Right renal pelvis (tissue), 4 donors: ENCODE data around the gene KIAA1614. TPM values are rescaled to one million over a fixed set of nuclear protein-coding genes. Genes with fewer than 3 reads are reported as not detected.

ENCODE experiments used
- DNase-seq, 4 donors: peaks; one replicate each; pipeline ENCODE4 v3.0.0-alpha.2; 2013; ENCODE audit warnings: low read depth in 4 of 4, low spot score in 3 of 4, missing footprints in 1 of 4
- polyA plus RNA-seq, 4 donors: library from polyadenylated mRNA; unstranded; fragments of 120-200 nt; gene quantifications; one replicate each; pipeline ENCODE4 v1.2.1, GENCODE V29; 2013; ENCODE audit not compliant: insufficient read length in 4 of 4

Gene KIAA1614
- polyA plus RNA-seq, 4 donors: 8.1 to 11.3 (median 8.7) TPM

DNA sequence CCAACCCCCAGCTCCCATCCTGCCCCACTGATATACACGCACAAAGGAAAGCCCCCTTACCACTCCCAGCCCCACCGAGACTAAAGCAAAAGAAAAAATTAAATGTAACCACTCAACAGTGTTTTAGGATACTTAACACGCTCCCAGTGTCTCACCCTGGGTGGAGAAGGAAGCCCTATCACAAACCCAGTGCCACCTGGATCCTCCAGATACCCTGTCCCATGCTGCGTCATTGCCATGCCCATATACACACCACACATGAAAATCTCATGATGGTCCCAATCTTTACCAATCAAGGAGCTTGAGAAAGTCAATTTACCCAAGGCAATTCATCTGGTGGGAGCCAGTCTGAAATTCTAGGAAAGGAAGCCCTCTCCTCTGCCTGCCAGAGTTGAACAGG is 11.2 kb downstream of the KIAA1614 start:
- no peak for DNase-seq

GRCh38 chr1:180924939-180925338 is 12.2 kb downstream of the KIAA1614 start:
- no peak for DNase-seq

DNA sequence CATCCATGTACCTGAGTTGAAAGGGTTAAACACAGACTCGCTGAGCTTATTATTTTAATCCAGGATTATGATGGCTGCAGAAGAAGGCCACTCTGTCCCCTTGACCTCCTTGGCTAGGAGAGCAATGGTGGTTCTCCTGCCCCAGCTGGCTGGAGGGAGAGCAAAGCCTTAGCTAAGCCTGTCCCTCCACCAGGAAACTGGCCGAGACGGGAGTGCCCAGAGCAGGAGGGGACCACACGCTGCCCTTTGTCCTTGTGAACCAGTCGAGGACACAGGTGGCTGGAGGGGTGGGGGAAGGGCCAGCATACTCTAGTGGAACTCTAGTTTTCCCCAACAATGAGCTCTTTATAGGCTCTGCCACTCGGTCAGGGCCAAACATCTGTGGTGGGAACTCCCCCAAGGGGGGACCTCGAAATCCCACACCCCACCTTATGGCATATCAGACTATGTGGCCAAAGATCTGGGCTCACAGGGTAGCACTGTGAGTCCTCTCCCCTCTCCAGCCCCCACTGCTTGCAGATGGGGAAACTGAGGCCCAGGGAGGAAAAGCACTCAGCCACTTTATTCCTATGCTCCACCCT is 12.9 kb downstream of the KIAA1614 start:
- no peak for DNase-seq

DNA sequence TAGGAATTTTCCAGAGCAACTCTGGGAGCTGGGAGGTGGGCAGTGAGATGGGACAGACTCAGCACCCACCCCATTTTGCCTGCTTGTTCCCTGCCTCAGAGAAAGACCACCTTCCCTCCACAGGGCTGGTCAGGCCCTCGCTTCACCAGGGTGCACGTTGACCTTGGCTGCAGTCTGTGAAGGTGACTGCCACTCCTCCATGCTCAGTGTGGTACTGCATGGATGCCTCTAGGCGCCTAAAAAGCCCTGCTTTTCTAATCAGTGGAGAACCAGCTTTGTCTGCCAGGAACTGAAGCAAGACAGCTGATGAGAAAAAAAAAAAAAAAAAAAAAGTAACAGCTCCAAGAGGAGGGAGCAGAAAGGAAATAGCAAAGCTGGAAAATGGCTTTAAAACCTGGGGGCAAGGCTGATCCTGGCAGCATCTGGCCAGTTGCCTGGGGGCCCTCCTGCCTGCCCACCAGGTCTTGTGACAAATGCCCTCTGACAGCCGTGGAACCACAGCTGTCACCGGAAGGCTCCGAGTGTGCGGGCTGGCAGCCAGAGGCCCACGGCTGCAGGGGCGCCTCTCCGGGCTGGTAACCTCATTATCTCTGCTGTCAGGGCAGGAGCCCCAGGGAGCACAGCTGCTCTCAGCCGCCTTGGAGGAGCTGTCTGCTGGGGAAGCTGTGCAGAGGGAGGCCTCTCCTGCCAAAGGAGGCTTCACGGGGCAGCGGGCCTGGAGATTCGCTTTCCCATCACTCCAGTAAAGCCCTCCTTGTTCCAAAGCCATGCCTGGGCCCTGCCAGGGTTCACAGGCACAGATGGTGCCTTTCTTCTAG is 13.7 kb downstream of the KIAA1614 start:
- DNase-seq: peak in 2 of 4 donors; percentile 53 to 67

DNA sequence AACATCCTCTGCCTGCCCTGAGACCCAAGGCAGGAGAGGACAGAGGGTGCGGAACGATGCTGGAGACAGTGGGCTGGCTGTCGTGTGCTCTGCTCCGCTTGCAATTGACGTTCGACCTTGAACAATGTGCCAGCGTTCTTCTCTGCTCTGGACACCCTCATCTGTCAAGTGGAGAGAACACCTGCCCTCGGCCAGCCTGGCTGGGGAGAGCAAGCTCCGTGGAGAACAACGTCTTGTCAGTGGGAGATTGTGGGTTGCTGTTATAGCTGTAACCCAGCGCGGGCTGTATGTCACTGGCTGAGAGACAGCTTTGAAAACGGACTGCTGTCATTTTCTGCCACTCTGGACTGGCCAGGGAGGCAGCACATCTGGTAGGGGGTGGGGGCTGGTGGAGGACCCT is 14.7 kb downstream of the KIAA1614 start:
- no peak for DNase-seq

DNA sequence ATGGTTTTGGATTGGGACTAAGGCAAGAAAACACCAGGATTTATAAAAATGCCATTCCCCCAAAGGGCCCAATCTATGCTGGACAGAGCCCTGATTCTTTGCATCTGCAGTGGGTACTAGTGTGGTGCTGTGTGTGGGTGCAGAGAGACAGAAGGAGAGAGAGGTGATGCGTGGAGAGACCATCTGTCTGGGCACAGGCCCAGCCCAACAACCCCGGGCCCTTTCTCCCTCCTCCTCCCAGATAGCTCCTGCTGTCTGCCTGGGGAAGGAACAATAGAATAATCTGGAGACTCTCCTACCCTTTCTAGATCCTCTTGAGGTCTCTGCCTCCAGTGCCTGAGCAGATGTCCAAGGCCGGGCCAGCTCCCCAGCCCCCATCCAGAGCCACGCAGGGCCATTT is 15.1 kb downstream of the KIAA1614 start:
- no peak for DNase-seq

GRCh38 chr1:180928331-180929230 is 15.9 kb downstream of the KIAA1614 start:
- no peak for DNase-seq

DNA sequence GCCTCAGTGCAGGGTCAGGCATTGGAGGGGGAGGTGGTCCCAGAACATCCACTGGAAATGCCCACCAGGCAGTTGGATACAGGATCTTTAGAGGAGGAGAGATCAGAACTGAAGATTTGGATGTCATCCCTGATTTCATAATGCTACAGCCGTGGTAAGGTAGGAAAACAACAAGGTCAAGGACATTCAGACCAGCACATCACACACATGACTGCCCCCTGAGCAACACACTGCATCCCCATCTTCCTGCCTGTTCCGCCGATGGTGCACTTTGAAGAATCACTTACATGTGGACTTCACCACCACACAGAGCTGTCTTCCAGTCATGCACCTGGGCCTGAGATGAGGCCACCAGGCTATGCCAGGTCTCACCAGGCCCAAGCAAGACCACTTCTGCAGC is 16.7 kb downstream of the KIAA1614 start:
- DNase-seq: no peak

- no peak for DNase-seq
Measured at GRCh38 chr1:180930687-180931086, 18.0 kb downstream of the KIAA1614 start.

DNA sequence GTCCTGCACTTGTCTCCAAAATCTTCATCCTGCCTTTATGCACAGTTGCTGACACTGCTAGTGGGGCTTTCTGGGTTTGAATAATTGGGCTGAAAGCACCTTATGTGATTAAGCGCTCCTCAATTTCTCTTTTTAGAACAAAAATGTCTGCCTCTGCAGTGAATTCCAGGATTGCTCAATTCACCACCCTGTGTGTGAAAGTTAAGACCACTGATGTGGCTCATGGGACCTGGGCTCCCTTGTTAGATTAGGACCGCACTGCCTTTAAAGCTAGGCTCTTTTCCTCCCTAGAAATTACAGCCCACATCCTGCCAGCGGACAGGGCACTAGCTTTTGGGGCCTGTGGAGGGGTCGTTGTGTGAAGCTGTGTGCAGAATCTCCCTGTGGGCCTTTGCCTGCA is 18.8 kb downstream of the KIAA1614 start:
- no peak for DNase-seq

DNA sequence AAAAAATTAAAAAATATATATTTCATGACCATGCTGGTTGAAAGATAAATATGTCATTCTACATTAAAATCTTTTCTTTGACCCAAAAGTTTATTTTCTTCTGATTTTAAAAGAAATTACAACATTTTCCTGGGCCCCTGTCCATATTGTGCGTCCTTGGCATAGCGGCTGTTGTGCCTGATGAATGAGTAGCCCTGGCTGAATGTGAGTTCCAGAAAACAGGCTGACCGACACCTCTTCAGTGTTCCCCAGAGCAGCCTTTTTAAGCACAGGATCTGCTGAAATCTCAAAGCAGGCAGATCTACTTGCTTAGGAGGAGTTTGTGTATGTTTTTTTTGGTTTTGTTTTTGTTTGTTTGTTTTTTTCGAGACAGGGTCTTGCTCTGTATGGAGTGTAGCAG is 19.7 kb downstream of the KIAA1614 start:
- DNase-seq: no peak

GRCh38 chr1:180933141-180933540 is 20.4 kb downstream of the KIAA1614 start:
- no peak for DNase-seq

DNA sequence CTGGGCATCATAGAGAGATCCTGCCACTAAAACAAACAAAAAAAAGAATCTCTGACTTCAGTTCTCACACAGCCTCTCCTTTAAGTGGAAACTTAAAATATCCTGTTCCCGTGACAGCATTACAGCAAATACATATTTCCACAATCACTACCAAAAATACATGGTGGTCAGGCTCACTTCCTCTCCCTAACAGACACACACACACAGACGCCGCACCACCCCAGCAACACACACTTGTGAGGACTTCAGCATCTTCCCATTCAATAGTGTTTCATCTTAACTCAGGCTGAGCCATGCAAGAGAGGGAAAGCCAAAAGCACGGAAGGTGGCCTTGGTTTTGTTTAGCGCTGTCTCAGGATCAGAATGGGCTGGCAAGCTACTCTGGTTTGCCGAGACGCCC is 21.9 kb downstream of the KIAA1614 start:
- no peak for DNase-seq

- no peak for DNase-seq
Measured at GRCh38 chr1:180935326-180936109, 22.8 kb downstream of the KIAA1614 start.

- DNase-seq: no peak
Measured at GRCh38 chr1:180936110-180937011, 23.7 kb downstream of the KIAA1614 start.

DNA sequence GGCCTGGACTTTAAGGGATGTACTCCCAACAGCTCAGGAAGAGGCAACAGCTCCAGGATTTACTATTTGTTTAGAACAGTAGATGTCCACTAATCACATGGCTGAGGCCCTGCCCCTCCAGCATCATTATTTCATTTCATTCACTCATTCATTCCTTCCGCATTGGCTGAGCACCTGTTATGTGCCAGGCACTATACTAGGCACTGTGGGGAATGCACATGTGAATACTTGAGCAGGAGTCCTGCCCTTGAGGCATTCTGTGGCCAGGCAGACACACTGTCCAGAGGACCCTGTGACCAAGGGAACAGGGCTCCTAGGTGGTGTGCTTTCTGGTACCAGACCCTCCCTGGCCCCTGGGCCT is 24.3 kb downstream of the KIAA1614 start:
- DNase-seq: no peak

GRCh38 chr1:180937624-180938225 is 25.0 kb downstream of the KIAA1614 start:
- DNase-seq: no peak

- no peak for DNase-seq
Measured at GRCh38 chr1:180939073-180939710, 26.5 kb downstream of the KIAA1614 start.

DNA sequence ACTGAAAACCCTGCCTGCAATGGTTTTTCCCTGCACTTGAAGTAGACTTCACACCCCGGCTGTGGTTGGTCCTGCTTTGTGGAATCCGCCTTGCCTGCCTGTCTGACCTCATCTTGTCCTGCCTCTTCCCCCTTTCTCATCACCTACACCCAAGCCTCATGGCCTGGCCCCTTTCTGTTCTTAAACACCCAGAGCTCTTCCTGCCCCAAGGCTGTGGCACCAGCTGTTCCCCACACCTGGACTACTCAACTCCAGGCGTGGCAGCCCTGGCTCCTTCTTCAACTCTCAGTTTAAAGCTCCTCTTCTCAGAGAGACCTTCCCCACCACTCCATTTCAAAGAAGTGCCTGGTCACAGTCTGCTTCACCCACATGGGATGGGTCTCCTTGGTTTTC is 27.0 kb downstream of the KIAA1614 start:
- DNase-seq: no peak
